Erythroblast (primary cell): ENCODE results near the gene USP3.

ENCODE experiments used
- GATA1 ChIP-seq: IDR thresholded peaks from 2 replicates; pipeline ENCODE4 v1.6.1; 2011; ENCODE audit warnings: low read depth, mild to moderate bottlenecking, control low read depth, low read length, moderate library complexity
- POLR2A ChIP-seq: IDR thresholded peaks from 2 replicates; pipeline ENCODE4 v1.6.1; 2011; ENCODE audit warnings: mild to moderate bottlenecking, low read length

DNA sequence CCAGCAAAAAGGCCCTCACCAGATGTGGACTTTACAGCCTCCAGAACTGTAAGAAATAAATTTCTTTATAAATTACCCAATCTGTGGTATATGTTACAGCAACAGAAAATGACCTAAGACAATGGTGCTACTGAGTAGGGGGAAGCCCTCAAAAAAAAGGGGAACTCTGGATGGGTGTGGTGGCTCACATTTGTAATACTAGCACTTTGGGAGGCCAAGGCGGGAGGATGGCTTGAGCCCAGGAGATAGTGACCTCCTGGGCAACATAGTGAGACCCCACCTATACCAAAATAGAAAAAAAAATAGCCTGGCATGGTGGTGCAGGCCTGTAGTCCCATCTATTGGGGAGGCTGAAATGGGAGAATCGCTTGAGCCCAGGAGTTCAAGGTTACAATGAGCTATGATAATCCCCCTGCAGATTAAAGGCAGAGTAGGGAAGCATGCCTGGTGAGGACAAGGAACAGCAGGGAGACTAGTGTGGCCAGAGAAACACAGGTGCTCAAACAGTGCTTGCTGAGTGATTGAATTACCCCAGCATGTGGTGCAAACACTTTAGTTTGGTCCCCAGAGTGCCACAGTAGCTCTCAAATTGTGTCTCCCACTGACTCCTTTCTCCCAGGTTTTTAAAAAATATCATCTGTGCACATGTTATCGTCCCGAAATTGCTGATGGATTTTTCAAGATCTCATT lies 13.9 kb upstream of the USP3 start:
- TF ChIP-seq POLR2A (no peak), GATA1 (no peak)
